ENCODE measurements around the gene UBE2J2. TPM values are rescaled to one million over a fixed set of nuclear protein-coding genes. Genes with fewer than 3 reads are reported as not detected.

The UBE2J2 gene
- total RNA-seq, 1 donor from 2014 or later, result 36.9 TPM

DNA sequence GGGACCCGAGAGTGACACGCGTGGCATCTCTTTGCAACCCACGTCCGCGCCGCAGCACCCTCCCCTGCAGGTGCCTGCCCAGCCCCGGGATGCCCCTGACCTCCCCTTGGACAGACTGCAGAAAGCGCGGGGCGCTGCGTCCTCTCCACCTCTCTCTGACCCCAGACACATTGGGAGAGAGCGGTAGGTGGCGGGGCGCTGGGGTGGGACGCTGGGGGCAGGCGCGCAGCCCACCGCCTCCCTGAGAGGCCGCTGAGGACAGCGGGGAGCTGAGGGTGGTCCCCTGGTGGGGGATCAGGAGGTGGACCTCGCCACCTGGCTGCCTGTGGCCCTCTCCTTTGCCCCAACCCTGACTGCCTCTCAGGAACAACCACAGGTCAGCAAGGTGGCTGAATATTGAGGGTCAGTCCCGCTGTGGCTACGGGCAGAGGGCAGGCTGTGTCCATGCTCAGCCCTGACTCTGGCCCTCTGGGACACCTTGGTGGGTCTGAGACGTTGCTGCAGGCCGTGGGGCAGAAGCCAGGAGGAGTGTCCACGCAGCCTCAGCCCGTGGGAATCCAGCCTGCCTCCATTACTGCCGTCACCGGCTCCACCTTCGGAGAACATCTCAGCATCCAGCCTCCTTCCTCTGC, 761 bp upstream of the UBE2J2 start:
- TF ChIP-seq, protein P1, sequence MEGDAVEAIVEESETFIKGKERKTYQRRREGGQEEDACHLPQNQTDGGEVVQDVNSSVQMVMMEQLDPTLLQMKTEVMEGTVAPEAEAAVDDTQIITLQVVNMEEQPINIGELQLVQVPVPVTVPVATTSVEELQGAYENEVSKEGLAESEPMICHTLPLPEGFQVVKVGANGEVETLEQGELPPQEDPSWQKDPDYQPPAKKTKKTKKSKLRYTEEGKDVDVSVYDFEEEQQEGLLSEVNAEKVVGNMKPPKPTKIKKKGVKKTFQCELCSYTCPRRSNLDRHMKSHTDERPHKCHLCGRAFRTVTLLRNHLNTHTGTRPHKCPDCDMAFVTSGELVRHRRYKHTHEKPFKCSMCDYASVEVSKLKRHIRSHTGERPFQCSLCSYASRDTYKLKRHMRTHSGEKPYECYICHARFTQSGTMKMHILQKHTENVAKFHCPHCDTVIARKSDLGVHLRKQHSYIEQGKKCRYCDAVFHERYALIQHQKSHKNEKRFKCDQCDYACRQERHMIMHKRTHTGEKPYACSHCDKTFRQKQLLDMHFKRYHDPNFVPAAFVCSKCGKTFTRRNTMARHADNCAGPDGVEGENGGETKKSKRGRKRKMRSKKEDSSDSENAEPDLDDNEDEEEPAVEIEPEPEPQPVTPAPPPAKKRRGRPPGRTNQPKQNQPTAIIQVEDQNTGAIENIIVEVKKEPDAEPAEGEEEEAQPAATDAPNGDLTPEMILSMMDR (IDR thresholded peaks at IDR 0.05; ENCODE audit: borderline replicate concordance), result no peak
- peak overlapping the region; percentile 94 for H3K27ac ChIP-seq (replicated peaks)
- H3K4me1 ChIP-seq, result peaks cover 55% of the 10 kb centered on the region
- no peak for DNase-seq
- H3K4me3 ChIP-seq, result peak overlapping the region; percentile 98
- no peaks in the 10 kb centered on the region for H3K27me3 ChIP-seq (ENCODE audit: low read depth)
- intact Hi-C loops (cut with micrococcal nuclease), result no loop called here
- H3K9me3 ChIP-seq (replicated peaks), result no peaks in the 10 kb centered on the region
- H3K36me3 ChIP-seq, result peaks cover 16% of the 10 kb centered on the region

GRCh38 chr1:1273209-1273511, 494 bp downstream of the UBE2J2 start:
- Histone ChIP-seq H3K27me3 (ENCODE audit: low read depth) (no peaks in the 10 kb centered on the region), H3K9me3 (replicated peaks) (no peaks in the 10 kb centered on the region), H3K4me1 (peaks cover 57% of the 10 kb centered on the region), H3K27ac (replicated peaks) (peak overlapping the region; percentile 94), H3K4me3 (peak overlapping the region; percentile 98), H3K36me3 (peaks cover 22% of the 10 kb centered on the region)
- no peak for DNase-seq
- TF ChIP-seq, protein P1 (IDR thresholded peaks at IDR 0.05; ENCODE audit: borderline replicate concordance), result no peak
- intact Hi-C loops (cut with micrococcal nuclease), result no loop called here

DNA sequence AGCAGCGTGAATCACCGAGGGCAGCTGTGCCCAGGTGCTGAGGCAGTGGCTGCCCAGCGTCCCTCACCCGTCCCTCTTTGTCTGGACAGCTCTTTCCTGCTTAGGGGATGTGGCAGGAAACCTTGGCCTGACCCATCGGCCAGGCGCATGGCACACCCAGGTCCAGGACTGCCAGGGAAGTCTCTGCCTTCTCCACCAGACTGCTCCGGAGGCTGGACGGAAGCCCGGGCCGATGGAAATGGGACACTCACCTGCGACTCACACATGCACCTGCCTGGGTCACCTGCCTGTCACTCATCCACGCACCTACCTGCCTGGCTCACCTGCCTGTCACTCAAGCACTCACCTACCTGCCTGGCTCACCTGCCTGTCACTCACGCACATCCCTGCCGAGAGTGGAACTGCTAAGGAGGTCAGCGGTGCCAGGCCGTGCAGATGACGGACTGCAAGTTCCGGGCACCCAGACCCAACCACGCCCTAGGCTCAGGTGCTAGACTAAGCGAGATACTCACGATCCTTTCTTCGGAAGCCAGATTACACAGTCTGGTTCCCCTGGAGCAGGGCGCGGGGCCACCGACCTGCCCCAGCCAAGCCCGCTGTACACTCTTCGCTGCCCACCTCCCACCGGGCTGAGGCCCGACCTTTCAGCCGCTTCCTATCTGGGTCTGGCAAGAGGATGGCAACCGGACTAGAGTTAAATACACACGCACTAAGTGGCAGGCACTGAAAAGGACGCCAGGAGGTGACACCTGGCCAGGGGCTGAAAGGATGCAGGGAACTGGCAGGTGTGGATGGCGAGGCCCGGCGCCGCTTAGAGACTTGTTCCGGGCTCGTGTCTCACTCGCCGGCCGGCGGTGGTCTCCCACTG, 1.1 kb downstream of the UBE2J2 start:
- H3K4me1 ChIP-seq, result peaks cover 57% of the 10 kb centered on the region
- intact Hi-C loops (cut with micrococcal nuclease), result no loop called here
- no peaks in the 10 kb centered on the region for H3K9me3 ChIP-seq (replicated peaks)
- H3K27ac ChIP-seq (replicated peaks), result peak overlapping the region; percentile 94
- peaks cover 26% of the 10 kb centered on the region for H3K36me3 ChIP-seq
- H3K4me3 ChIP-seq, result peak overlapping the region; percentile 98
- TF ChIP-seq, protein P1 (IDR thresholded peaks at IDR 0.05; ENCODE audit: borderline replicate concordance), result no peak
- H3K27me3 ChIP-seq (ENCODE audit: low read depth), result no peaks in the 10 kb centered on the region
- DNase-seq, result no peak

DNA sequence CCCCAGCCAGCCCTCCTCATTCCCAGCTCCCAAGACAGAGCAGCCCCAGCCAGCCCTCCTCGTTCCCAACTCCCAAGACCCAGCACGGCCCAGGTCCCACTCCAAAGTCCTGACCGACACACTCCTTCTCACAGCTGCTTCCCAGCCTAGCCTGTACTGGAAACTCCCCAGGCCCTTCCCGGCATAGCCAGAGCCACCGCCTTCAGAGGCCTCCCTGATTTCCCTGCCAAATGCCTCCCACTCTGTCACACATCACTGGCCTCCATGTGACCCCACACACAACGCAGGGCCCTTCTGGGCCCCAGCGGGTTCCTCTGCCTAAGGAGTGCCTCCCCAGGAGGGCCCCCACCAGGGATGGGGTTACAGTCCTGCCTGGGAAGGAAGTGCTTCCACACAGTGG, 2.8 kb downstream of the UBE2J2 start:
- Histone ChIP-seq H3K36me3 (peaks cover 43% of the 10 kb centered on the region), H3K27me3 (ENCODE audit: low read depth) (no peaks in the 10 kb centered on the region), H3K9me3 (replicated peaks) (no peaks in the 10 kb centered on the region), H3K4me3 (peak overlapping the region; percentile 98), H3K27ac (replicated peaks) (no peak overlapping the region), H3K4me1 (peaks cover 57% of the 10 kb centered on the region)
- TF ChIP-seq, protein P1 (IDR thresholded peaks at IDR 0.05; ENCODE audit: borderline replicate concordance), result no peak
- DNase-seq, result no peak
- intact Hi-C loops (cut with micrococcal nuclease), result no loop called here

DNA sequence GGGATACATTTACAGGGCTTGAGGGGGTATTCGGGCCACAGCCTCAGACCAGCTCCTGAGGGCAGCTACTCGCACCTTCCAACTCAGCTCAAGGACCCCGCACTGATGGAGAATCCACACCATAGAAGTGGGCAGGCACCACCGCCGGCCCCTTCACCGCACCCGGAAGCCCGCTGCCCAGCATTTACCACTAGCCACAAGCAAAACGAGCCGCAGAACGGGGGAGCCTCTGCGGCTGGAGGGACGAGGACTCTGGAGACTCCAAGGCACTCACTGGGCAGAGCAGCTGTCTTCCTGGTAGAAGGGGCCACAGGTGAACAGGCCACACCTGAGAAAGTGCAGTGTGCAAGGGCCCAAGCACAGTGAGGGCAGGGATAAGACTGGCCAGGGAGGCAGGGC, 5.4 kb downstream of the UBE2J2 start:
- Histone ChIP-seq H3K4me3 (no peak overlapping the region), H3K9me3 (replicated peaks) (no peaks in the 10 kb centered on the region), H3K27me3 (ENCODE audit: low read depth) (no peaks in the 10 kb centered on the region), H3K36me3 (peaks cover 65% of the 10 kb centered on the region), H3K4me1 (peaks cover 46% of the 10 kb centered on the region), H3K27ac (replicated peaks) (no peak overlapping the region)
- intact Hi-C loops (cut with micrococcal nuclease), result no loop called here
- DNase-seq, result no peak
- TF ChIP-seq, protein P1 (IDR thresholded peaks at IDR 0.05; ENCODE audit: borderline replicate concordance), result no peak

Data from left ventricle myocardium inferior (tissue), 1 donor.